DOHH2 (cell line): ENCODE measurements around the gene OPRD1.

Experiments
- H3F3A ChIP-seq: fragments of 200-600 bp; sonication (generic), shearing (Covaris generic); 2 replicates; pipeline ENCODE4 v1.6.0; 2016; ENCODE audit warnings: antibody characterized with exemption, mild to moderate bottlenecking; ENCODE audit not compliant: control insufficient read depth, insufficient read depth
- H3K27ac ChIP-seq: fragments of 200-600 bp; sonication (generic); 2 replicates; pipeline ENCODE4 v1.5.1; 2014; ENCODE audit warnings: low read depth, mild to moderate bottlenecking, low read length, moderate library complexity
- H3K27me3 ChIP-seq: fragments of 200-600 bp; sonication (generic); 2 replicates; pipeline ENCODE4 v1.6.1; 2014; ENCODE audit warnings: mild to moderate bottlenecking, low read length, mixed read lengths; ENCODE audit not compliant: control insufficient read depth
- H3K36me3 ChIP-seq: fragments of 200-600 bp; sonication (generic); 2 replicates; pipeline ENCODE4 v1.6.1; 2014; ENCODE audit warnings: mild to moderate bottlenecking, low read length, moderate library complexity, mixed read lengths; ENCODE audit not compliant: control insufficient read depth
- H3K4me1 ChIP-seq: fragments of 200-600 bp; sonication (generic); 2 replicates; pipeline ENCODE4 v1.6.1; 2014; ENCODE audit warnings: mild to moderate bottlenecking, low read length, mixed read lengths; ENCODE audit not compliant: control insufficient read depth
- H3K4me2 ChIP-seq: fragments of 200-600 bp; sonication (generic); 2 replicates; pipeline ENCODE4 v1.6.0; 2014; ENCODE audit warnings: mild to moderate bottlenecking, low read length, moderate library complexity
- H3K4me3 ChIP-seq: fragments of 200-600 bp; sonication (generic); 2 replicates; pipeline ENCODE4 v1.5.1; 2014; ENCODE audit warnings: mild to moderate bottlenecking, low read length, mixed read lengths
- H3K79me2 ChIP-seq: fragments of 200-600 bp; sonication (generic); 2 replicates; pipeline ENCODE4 v1.6.1; 2014; ENCODE audit warnings: mild to moderate bottlenecking, low read length, mixed read lengths; ENCODE audit not compliant: control insufficient read depth
- H3K9me2 ChIP-seq: fragments of 200-600 bp; sonication (generic); replicated peaks from 2 replicates; pipeline ENCODE4 v1.6.1; 2014; ENCODE audit warnings: mild to moderate bottlenecking, low read length, mixed read lengths; ENCODE audit not compliant: control insufficient read depth
- H3K9me3 ChIP-seq: fragments of 200-600 bp; sonication (generic); 2 replicates; pipeline ENCODE4 v1.6.1; 2014; ENCODE audit warnings: antibody characterized with exemption, low read length, mixed read lengths; ENCODE audit not compliant: control insufficient read depth, insufficient read depth
- H4K20me1 ChIP-seq: fragments of 200-600 bp; sonication (generic); 2 replicates; pipeline ENCODE4 v1.6.0; 2014; ENCODE audit warnings: low read depth, mild to moderate bottlenecking, antibody characterized with exemption, low read length, moderate library complexity; ENCODE audit not compliant: control insufficient read depth, insufficient read depth
- CTCF ChIP-seq: fragments of 200-600 bp; sonication (generic); IDR thresholded peaks from one replicate; pipeline ENCODE4 v1.5.1; 2014; ENCODE audit warnings: antibody characterized with exemption, mild to moderate bottlenecking, low read depth, low read length; ENCODE audit not compliant: poor library complexity, severe bottlenecking
- EZH2phosphoT487 ChIP-seq: fragments of 200-600 bp; sonication (generic); IDR thresholded peaks from 2 replicates; pipeline ENCODE4 v1.6.1; 2017; ENCODE audit warnings: borderline replicate concordance, mild to moderate bottlenecking, antibody characterized with exemption, low read length, moderate library complexity, mixed read lengths

The OPRD1 gene

DNA sequence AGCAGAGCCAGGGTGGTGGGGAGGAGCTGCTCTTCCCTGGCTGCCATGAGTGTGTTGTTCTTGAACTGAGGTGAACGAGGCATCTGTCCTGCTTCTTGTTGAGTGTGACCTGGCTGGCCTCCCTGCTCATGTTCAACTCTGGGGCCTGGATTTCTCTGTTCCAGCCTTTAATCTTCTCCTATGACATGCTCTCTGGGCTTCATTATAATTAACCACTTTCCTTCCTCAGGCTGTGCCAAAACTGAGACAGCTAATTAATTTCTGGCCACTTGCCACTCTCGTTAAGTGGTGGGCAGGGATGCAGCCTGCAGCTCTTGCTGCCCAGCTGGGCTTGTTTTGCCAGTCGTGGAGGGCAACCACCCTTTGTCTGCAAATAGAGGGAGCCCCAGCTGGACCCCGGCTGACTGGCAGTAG is 23.3 kb downstream of the OPRD1 start:
- H4K20me1 ChIP-seq, result no peaks in the 10 kb centered on the region
- H3K36me3 ChIP-seq, result no peaks in the 10 kb centered on the region
- no peak overlapping the region for H3K4me2 ChIP-seq

DNA sequence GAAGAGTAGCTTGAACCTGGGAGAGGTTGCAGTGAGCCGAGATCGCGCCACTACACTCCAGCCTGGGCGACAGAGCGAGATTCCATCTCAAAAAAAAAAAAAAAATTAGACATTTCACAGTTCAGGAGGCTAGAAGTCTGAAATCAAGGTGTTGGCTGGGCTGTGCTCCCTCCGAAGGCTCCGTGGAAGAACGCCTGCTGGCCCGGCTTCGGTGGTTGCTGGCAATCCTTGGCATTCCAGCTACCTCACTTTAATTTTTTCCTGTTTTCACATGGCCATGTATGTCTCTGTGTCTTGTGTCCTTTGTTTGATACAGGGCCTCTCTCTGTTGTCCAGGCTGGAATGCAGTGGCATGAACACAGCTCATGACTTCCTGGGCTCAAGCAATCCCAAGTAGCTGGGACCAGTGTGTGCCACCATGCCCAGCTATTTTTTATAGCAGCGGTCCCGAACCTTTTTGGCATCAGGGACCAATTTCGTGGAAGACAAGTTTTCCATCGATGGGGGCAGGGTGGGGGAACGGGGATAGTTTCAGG is 24.5 kb downstream of the OPRD1 start:
- Histone ChIP-seq H3K9me2 (no peaks in the 10 kb centered on the region), H3K4me3 (no peak overlapping the region), H3F3A (no peaks in the 10 kb centered on the region), H3K36me3 (no peaks in the 10 kb centered on the region), H3K9me3 (no peaks in the 10 kb centered on the region), H3K27me3 (peaks cover 16% of the 10 kb centered on the region), H4K20me1 (no peaks in the 10 kb centered on the region), H3K79me2 (no peaks in the 10 kb centered on the region), H3K27ac (no peak overlapping the region), H3K4me2 (no peak overlapping the region), H3K4me1 (no peaks in the 10 kb centered on the region)
- no peak for TF ChIP-seq CTCF
- no peak for TF ChIP-seq EZH2phosphoT487

More for the DNA sequence above, 23.3 kb downstream of the OPRD1 start:
- Histone ChIP-seq H3K9me2 (no peaks in the 10 kb centered on the region), H3K79me2 (no peaks in the 10 kb centered on the region), H3F3A (no peaks in the 10 kb centered on the region), H3K27me3 (peaks cover 16% of the 10 kb centered on the region), H3K4me1 (no peaks in the 10 kb centered on the region), H3K9me3 (no peaks in the 10 kb centered on the region), H3K27ac (no peak overlapping the region), H3K4me3 (no peak overlapping the region)
- no peak for TF ChIP-seq CTCF
- TF ChIP-seq EZH2phosphoT487, result no peak

DNA sequence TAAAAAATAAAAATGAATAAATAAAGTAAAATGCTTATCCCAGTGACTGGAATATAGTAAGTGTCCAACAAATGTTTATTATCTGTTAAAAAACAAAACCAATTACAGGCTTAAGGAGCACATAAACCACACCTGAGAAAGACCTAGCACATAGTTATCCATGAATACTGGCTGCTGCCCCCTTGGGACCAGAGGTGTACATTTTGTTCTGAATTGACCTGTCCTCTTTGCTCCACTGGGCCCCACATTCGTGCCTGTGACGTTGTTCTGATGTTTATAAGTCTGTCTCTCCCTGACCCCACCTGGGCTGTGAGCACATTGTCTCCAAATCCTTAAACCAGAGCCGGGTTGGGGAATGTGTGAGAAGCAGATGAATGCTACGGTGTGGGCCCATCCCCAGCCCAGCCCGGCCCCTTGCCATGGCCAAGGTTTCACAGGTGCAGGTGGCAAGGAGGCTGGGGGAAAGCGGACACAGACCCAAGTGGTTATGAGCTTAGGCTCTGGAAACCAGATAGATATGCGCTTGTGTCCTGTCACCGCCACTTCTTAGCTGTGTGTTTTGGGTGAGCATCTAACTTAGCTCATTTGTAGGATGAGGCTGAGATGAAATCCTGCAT is 29.1 kb downstream of the OPRD1 start:
- Histone ChIP-seq H3K27ac (no peak overlapping the region), H3K36me3 (no peaks in the 10 kb centered on the region), H3K79me2 (no peaks in the 10 kb centered on the region), H3K4me1 (peaks cover 5% of the 10 kb centered on the region), H3K27me3 (peaks cover 16% of the 10 kb centered on the region), H3K9me3 (no peaks in the 10 kb centered on the region), H3F3A (no peaks in the 10 kb centered on the region), H4K20me1 (no peaks in the 10 kb centered on the region), H3K9me2 (no peaks in the 10 kb centered on the region), H3K4me2 (no peak overlapping the region), H3K4me3 (no peak overlapping the region)
- no peak for TF ChIP-seq CTCF
- TF ChIP-seq EZH2phosphoT487, result no peak
